GM12873 (cell line): ENCODE data around the gene CD163L1.

ENCODE experiments used
- CTCF ChIP-seq: IDR thresholded peaks from 2 replicates; pipeline ENCODE4 v1.5.1; 2012; ENCODE audit warnings: low read depth, mild to moderate bottlenecking, moderate library complexity, low read length, control low read depth; ENCODE audit not compliant: insufficient read depth; ENCODE audit errors: missing control alignments

The CD163L1 gene

GRCh38 chr12:7399089-7399488, 44.9 kb downstream of the CD163L1 start:
- TF ChIP-seq CTCF = no peak

DNA sequence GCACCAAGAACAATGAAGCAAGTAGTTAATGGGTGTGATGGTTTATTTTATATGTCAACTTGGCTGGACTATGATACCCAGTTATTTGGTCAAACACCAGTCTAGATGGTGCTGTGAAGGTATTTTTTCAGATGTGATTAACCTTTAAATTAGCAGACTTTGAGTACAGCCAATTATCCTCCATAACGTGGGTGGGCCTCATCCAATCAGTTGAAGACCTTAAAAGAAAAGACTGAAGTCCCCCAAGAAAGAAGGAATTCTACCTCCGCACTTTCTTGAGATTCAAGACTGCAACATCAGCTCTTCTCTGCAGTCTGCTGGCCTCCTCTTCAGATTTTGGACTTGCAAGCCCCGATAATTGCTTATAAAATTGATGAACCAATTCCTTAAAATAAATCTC, 47.5 kb downstream of the CD163L1 start:
- TF ChIP-seq CTCF = no peak

GRCh38 chr12:7395950-7396349, 48.0 kb downstream of the CD163L1 start:
- no peak for TF ChIP-seq CTCF

- TF ChIP-seq CTCF = no peak
Observed at GRCh38 chr12:7387289-7387688, 56.7 kb downstream of the CD163L1 start.

GRCh38 chr12:7383157-7383556, 60.8 kb downstream of the CD163L1 start:
- TF ChIP-seq CTCF = no peak

DNA sequence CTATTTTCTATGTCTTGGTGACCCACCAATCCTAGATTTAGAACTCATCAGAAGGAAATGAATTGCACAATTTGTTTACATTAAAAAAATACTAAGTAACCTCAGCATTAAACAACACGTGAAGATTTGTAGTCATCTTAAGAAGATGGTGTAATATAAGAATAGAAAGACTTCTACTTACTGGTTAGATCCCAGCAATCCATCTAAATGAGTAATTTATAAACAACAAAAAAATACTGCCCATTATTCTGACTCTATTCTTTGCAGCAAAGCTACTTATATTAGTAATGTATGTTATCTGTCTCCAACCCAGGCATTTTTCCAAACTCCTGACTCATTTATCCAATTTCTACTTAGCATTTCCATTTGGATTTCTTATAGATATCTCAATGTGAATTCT, 67.8 kb downstream of the CD163L1 start:
- TF ChIP-seq CTCF = no peak

DNA sequence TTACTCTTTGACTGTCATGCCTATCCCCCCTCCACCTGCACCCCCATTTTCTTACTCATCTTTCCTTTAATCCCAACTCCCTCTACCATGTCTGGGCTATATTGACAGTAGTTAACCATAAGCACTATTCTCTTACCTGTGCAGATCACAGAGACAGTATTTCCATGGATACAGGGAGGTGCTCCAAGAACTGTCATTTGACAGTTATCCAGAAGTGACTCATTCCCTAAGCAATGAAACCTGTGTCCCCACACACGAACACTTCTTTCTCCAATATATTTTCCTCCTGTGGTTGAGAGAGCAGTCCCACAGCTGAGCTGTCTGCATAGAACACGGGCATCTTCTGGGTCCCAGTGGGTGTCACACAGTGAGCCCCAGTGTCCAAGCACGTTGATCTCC, 68.8 kb downstream of the CD163L1 start:
- no peak for TF ChIP-seq CTCF
